Stimulated activated naive CD4-positive, alpha-beta T cell treated with Interleukin-2 at 50 U/mL for 16 hours (primary cell): ENCODE measurements around the gene SCN10A.

Source experiments
- DNase-seq: peaks from one replicate; lab custom pipeline; 2025; lab: John Stamatoyannopoulos, UW

The SCN10A gene

DNA sequence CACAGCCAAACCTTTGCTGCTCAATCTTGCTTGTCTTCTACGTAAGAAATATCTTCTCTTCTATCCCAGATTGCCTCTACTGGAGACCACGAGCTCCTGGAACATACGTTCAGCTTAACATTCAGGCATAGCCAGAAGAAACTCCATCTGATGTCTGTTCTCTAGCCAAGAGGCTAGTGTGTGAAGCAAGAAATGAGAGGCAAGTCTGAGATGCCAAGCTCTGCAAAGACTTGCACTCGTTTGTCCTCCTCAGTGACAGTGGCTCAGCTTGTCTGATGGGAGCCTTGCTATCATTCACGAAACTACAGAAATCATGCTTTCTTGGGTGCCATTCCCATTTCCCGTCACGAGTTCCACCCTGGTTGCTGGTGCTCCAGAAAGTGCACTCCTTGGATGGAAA is at the start of gene SCN10A:
SCN10A (minus strand) TSS at position 192 of the 400 bp plus-strand sequence. CDS start 22,207 bp downstream, outside the sequence.
- no peak for DNase-seq

DNA sequence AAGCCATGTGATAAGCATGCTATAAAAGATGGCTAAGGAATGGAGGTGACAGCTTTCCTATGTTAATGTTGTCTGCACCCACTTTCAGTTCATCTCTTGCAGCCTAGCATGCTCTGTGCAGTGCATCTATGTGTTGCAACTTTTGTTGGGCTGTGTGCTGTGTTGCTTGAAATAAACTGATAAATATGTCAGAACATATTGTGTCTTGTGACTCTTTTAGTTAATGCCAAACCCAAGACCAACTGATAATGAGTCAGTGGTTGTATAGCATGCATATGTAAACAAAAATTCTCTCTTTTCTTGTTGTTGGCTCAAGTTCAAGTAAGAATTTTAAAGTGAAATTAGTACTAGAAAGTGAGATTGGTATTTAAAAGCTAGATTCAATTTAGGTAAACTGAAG is 37.0 kb upstream of the SCN10A start:
- DNase-seq, result no peak

DNA sequence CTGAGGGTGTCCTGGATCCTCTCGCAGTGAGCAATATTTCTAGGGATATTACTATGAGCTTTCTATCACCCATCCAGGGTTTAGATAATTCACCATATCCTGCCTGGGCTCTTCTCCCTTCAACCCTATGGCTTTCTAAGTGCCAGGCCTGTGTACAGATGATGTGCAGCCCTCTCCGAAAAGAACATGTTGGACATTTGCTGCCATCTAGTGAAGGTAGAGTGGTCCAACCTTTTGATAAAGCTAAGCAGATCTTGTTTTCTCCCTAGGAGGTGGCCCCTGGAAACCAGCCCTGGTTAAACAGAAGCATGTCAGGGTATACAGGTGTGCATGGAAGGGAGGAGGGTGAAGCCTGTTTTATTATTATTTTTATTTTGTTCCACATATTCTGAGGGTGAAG is 27.9 kb upstream of the SCN10A start:
- no peak for DNase-seq

DNA sequence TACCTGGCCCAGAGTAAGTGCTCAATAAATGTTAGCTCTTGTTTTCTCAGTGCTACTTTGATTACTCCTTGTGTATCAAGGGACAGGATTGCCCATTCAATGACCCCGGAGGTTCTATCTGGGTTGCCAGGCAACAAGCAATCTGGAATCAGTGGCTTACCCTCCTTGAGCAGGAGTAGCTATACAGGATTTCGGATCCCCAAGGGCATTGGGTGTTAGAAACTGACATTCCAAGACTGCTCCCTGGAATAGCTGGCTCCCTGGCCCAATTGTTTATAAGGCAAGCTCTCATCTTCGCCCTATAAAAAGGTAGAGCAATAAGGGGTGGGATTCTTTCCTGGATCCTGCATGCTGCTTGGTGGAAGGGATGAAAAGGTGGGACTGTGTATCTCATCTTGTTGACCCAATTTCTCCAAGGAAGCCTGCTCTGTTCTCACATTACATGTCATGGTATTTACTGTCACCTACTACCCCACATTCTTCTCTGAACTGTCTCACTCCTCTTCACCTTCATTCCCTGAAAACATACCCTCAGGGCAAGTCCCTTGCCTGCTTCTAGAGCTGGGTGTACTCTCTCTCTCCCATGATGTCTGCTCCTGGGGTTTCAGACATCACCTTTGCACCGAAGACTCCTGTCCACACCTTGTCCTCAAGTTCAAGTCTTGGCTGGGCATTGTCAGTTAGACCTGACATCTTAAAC is 26.4 kb upstream of the SCN10A start:
- DNase-seq, result no peak

DNA sequence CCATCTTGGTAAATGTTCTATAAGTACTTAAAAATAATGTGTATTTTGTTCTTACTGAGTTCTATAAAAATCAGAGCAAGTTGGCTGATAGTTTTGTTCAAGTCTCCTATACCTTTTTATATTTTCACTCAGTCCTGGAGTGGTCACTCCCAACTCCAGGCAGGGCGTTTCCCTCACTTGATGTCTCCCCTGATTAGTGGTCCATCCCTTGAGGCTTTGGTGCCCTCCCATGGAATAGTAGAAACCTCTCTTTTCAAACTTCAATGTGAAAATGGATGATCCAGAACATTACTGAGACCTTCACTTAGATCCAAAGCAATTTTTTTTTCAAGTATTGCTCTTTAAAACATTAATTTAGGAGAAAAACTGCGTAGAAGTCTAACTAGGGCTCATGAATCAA is 25.0 kb upstream of the SCN10A start:
- no peak for DNase-seq

DNA sequence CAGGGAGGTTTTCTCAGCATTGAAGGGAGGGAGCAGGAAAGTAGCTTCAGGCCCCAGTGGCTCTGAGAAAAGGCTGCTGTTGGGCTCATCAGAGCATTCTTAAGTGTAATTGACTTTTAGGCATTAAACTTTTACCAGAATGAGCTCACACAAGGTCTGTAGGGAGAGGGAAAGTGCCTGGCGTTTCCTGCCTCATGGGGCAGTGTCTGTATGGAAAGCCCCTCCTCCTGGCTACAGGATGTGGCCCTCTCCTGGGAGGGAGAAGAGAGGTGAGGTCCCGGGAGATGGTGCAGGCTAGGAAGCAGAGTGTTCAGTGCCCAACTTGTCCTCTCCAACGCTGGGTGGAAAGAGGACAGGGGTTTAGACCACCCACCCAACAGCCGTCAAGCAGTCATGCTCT is 21.3 kb upstream of the SCN10A start:
- no peak for DNase-seq

DNA sequence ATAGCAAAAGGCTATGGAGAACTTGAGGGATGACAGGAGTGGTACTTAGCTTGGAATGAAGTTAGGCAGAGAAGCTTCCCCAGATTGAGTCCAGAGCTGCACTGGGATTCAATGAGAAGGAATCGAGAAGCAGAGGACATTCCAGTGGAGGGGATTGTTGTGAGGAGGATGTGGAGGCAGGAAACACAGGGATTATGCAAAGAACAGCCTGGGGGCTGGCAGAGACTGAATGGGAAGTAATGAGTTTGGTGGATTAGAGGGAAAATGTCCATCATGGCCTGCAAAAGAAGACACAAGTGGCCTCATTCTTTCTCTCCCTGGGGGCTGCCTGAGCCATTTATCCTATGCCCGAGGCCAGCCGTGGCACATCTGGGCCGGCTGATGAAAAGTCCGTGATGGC is 20.5 kb upstream of the SCN10A start:
- no peak for DNase-seq

DNA sequence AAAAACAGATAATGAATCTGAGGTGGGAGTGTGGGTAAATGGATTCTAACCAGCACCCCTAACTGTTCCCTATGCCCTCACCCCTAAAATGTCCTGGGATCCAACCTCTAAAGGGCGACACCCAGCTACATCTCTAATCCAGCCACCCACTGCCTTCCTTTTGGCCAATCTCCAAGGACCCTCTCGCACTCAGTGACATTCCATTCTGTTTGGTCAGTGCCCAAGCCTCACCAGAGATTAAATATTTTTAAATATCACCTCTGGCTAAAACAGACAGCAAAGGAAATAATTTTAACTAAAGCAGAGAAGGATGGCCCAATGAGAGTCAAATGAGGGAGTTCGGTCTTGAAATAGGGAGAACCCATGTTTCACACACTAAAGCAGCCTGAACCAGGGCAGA is 19.9 kb upstream of the SCN10A start:
- DNase-seq, result no peak

DNA sequence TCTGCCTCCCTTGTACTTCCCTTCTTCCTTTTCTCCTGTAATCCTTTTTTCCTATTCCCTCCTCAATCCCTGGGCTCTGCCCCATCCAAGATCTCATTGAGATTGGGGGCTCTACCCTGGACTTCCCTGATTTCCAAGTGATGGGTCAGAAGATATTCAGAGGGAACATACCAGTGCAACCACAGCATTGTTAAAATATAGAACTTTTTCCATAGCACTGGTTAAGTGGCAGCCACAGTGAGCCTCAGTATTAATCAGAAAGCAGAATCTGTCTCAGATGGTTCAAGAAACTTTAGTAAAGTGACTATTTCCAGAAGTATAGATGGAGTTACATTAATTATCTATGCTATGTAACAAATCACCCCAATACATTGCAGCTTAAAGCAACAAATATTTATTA is 18.7 kb upstream of the SCN10A start:
- no peak for DNase-seq

DNA sequence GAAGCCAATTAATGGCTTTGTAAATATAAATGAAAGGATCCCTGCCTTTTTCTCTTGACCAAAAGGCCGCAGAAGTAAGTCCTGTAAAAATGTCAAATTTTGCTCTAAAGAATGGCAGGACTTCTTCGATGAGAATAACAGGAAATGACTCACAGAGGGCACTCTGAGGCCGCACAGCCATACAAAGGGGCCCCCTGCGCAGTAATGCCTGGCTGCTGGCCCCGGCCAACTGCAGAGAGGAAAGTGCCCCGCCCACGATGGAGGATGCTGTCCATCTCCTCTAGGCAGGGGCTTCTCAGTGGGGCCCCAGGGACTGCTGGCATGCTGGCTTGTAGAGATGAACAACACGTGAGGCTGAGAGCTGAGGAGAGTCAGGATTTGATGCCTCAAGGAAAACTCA is 18.1 kb upstream of the SCN10A start:
- no peak for DNase-seq

DNA sequence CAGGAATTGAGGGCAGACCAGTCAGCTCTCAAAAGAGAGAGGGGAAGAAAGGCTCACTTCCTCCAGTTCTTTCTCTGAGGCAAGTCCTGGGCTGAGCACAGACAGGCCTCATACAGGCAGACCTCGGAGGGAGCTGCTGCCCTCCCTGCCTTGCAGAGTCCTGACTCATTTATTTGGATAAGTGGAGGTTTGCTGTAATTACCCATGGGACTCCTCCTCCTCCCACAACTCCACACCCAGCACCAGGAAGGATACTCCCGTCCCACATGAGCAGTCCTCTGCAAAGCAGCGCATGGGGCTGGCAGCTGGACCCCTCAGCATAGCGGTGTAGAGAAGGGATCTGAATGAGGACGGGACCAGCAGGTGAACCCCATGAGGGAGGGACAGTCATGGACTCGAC is 13.4 kb upstream of the SCN10A start:
- no peak for DNase-seq

DNA sequence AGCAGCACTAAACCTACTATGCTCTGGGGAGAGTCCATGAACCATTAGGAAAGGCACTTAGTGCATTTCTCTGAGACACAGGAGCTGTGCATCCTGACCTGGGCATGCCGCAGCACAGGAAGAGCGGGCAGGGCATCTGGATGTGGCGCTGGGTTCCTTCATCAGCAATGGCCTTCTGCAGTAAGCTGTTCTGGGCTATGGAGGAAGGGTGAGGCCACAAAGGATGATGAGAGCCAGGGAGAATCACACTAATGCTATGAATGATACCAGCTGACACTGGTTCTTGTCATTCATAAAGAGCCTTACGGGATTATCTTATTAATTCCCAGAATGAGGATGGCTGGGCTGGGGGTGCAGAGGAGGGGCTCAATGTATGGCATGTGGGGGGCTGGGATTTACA is 12.7 kb upstream of the SCN10A start:
- DNase-seq, result no peak

DNA sequence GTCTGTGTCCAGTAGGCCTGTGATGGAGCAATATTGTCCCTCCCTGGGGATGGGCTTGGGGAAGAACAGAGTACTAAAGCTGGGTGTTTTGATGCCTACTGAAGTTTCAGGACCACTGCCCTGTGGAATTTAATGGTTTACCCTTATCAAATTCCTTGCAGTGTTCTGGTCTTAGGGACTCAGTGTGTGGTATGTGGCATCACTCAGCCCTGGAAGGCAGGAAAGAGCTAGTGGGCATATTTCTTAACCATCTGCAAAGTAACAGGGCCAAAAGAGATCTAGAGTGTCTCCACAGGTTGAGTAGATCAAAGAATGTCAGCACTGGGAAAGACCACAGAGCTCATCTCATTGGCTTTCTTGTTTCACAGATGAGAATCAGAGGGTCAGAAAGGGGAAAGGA is 11.8 kb upstream of the SCN10A start:
- DNase-seq, result no peak

DNA sequence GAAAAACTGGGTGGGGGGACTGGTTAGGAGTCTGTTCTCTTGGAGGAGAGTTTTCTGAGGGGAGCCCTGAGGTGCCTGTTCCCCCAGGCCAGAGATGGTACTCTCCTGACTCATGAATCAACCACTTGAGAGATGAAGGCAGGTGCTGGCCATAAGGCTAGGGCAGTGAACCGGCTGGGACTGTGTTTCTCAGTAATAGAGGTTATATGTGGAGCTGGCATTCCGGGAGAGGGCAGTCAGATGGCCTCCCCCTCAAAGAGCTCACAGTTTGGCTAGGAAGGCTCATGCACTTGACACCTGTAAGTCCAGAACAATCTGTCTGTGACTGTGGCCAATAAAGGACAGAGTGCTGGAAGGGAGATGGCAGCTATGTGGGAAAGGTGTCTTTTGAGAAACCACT is 10.0 kb upstream of the SCN10A start:
- no peak for DNase-seq

DNA sequence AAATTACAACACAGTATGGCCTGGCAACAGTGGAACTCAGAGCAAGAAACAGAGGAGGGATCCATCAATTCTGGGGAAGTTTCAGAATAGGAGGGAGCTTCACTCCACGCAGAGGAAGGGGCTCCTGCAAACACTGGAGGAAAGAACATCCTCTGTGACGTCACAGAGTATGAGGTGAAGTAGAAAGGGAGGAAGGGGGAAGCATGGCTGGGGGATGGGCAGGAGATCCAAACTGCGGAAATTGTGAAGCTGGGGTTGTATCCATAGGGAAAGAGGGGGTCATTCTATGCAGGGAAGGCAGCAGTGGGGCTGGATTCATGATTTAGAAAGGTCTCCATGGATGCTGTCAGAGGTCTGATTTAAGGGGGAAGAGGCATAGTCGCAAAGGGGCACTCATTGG is 8.3 kb upstream of the SCN10A start:
- no peak for DNase-seq

DNA sequence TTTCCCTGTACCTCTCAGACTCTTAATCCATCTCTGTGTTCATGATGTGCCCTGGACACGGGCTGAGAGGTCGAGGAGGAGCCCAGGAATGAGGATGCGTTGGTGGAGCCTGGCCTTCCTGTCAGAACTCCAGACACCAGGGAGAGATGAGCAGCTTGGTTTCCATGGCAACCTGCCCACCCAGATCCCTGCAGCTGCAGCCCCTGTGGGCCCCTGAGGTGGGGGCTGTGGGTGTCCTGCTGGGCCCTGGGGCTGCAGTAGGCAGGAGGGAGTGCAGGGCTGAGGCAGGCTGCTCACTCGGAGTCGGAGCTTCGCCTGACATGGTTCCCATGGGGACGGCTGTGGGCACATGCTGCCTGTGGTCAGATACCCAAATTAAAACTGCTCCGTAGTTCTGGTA is 7.7 kb upstream of the SCN10A start:
- no peak for DNase-seq

DNA sequence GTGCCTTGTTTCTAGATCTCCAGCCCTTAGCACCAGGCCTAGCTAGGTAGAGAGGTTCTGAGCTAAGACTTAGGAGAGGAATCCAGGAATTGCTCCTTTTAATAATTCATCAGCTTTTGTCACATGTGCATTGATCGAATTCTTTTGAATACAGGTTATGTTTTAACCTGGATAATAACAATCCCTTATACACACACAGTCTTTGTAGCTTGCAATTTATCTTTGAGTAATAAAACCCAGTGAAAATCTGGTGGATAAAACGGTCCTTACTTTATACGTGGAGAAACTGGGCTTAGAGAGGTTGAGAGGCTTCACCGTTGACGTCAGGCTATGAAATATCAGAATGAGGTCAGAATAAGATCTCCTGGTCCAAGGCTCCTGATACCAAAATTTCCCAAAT is 7.2 kb upstream of the SCN10A start:
- DNase-seq, result no peak

DNA sequence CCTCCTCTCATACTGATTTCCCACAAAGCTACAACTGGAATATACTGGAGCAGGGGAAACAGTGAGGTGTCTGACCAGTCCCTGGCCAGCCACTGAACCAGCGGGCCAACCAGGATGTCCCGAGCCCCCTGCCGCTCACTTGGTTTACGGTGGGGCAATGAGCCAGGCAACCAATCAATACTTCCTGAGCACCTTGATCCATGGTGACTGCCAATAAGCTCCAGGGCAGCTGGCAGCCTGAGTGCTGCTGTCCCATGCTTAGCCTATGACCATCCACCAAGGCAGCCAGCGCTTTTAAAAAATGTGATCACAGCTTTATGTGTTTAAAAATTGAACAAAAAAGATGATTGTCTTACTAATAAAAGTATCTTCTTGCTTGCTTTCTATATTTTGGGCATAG is 4.2 kb downstream of the SCN10A start:
- DNase-seq, result no peak

DNA sequence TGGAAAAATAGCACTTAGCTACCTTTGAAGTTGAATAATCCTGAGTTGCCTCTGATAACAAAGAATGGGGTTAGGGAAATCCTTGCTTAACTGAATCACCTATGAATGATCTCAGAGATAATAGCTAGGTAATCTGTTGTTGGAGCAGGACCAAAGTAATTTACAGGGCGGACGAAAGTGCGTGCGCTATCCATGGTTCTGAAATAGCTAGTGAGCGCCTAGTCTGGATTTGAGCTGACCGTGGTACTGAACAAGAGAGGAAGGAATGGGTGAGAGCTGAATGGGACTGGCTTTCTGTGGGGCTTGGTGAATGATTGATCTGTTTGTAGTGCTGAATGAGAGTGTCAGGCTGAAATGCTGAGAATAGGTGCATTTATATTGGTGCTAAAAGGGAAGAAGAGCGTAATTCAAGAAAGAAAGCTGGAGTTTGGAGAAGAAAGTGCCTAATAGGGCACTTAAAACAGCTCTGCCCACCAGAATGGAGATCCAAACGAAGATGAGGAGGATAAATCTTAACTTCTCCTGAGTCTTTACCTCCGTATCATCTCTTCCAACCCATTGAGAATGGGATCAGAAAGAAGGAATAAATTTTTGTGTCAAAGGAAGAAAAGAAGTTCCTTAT is 10.1 kb downstream of the SCN10A start:
- DNase-seq, result no peak

DNA sequence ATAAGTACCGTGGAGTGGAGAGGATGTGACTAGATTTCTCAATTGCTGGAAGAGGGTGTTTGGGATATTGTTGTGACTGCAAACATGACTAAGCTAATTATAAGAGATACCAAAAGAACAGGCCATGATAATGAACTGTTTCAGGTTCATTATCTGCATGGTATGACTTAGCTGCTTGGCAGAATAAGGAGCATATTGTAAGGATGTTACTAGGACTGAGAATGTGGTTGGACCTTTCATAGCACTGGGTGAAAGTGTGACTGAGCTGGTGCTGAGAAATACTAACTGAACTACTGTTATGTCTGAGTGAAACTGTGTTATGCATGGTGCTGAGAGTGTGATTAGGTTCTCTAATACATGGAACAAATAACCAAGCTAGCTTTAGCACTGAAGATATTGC is 11.0 kb downstream of the SCN10A start:
- DNase-seq, result no peak

DNA sequence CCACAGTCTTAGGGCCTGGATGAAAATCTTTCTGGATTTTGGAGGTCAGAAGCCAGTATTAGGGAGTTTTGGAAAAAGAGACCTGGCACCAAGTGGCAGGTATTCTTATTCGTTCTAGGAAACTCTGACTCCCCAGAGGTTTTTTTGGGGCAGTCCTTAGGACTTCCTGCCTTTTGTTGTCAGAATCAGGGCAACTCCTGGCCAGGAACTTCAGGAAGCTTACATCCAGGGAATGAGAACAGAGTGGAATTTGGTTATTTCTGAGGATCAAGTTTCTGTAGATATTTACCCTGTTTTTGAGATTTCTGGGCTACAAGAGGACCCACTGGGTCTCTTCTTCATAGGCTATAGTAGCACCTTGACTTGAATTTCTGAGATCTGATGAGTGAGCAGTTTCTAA is 15.5 kb downstream of the SCN10A start:
- DNase-seq, result no peak

DNA sequence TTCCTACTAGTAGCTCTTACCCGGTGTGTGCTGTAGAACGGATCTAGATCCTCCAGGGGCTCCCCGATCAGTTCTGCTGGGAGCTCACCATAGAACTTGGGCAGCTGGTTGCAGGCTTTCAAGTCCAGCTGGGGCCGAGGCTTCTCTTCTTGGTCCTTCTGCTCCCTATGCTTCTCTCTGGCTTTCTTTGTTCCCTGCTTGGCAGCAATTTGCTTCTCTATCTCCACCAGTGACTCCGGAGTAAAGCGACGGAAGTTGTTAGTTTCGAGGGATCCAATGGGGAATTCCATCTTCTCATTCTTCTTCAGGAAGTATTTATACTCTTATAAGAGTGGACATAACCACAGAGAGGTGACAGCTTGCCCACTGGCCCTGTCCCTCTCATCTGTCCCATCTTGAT is 22.3 kb downstream of the SCN10A start:
- no peak for DNase-seq

DNA sequence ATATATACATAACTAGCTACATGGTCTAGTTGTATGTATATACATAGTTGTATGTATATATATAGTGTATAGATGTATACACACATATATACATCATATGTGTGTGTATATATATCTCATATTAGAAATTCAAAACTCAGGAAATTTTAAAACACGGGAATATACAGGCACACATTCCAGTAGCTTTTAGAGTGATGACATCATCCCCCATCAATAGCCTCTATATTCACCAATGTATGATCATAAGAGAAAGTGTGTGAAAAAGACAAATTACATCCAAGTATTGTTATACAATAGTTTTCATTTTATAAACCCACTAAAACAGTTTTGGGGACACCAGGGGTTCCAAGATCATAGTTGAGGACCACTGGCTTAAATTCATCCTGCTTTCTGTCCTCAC is 23.0 kb downstream of the SCN10A start:
- DNase-seq, result no peak

DNA sequence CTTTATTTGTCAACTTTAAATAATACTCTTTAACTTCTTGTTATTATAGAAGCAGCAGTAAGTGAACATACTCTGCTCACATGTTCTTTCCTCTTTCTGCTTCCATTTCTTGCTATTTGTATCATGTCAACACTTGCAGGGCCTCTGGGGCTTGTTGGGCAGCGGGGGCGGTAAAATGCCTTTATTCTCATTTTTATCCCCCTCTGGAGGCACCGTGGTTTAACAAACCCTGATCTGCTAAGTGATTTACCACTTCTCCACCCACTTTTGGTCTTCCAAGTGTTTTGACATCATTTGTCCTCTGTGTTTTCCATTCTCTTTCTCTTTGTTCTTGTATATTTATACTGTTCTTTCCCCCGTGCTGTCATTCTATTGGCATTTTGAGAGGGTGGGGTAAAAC is 33.9 kb downstream of the SCN10A start:
- DNase-seq, result no peak
